HEK293T (cell line): Measurements from ENCODE around the gene EDN2.

Source experiments
- CTCF ChIA-PET: fragments of 350-600 bp; formaldehyde crosslinking; extraction: SDS; loops from one replicate; lab custom pipeline; 2021; ENCODE audit warnings: antibody characterized with exemption, inconsistent platforms; lab: Yijun Ruan, JAX
- POLR2A ChIA-PET: fragments of 350-600 bp; formaldehyde crosslinking; extraction: SDS; loops from one replicate; lab custom pipeline; 2020; ENCODE audit warnings: antibody characterized with exemption, inconsistent platforms; lab: Yijun Ruan, JAX
- DNase-seq: peaks from one replicate; pipeline ENCODE4 v3.0.0; 2012; ENCODE audit warnings: mixed read lengths; ENCODE audit errors: extremely low spot score
- ARNT ChIP-seq: fragments of 450-650 bp; IDR thresholded peaks from 2 replicates; pipeline ENCODE4 v1.6.1; 2017; ENCODE audit warnings: mild to moderate bottlenecking
- BHLHE40 ChIP-seq: fragments of 450-650 bp; IDR thresholded peaks from 2 replicates; pipeline ENCODE4 v1.6.1; 2016; ENCODE audit warnings: mild to moderate bottlenecking, moderate library complexity, borderline replicate concordance
- CTBP1 ChIP-seq: fragments of 450-650 bp; IDR thresholded peaks from 2 replicates; pipeline ENCODE4 v1.6.1; 2016; ENCODE audit warnings: borderline replicate concordance
- ELF4 ChIP-seq: fragments of 450-650 bp; IDR thresholded peaks from 2 replicates; pipeline ENCODE4 v1.6.1; 2017; ENCODE audit warnings: antibody characterized with exemption
- FOXA1 ChIP-seq: fragments of 450-650 bp; IDR thresholded peaks from 2 replicates; pipeline ENCODE4 v1.6.1; 2016; ENCODE audit warnings: mild to moderate bottlenecking
- FOXK2 ChIP-seq: fragments of 450-650 bp; IDR thresholded peaks from 2 replicates; pipeline ENCODE4 v1.6.1; 2016; ENCODE audit warnings: mild to moderate bottlenecking
- FOXM1 ChIP-seq: fragments of 450-650 bp; IDR thresholded peaks from 2 replicates; pipeline ENCODE4 v1.6.1; 2017; ENCODE audit warnings: mild to moderate bottlenecking, borderline replicate concordance
- HDGF ChIP-seq: fragments of 450-650 bp; IDR thresholded peaks from 2 replicates; pipeline ENCODE4 v1.6.1; 2017; ENCODE audit warnings: antibody characterized with exemption, borderline replicate concordance
- L3MBTL2 ChIP-seq: fragments of 450-650 bp; conservative IDR thresholded peaks from 2 replicates; pipeline ENCODE4 v1.6.1; 2016; ENCODE audit warnings: mild to moderate bottlenecking
- LEF1 ChIP-seq: fragments of 450-650 bp; IDR thresholded peaks from 2 replicates; pipeline ENCODE4 v1.6.1; 2017; ENCODE audit warnings: mild to moderate bottlenecking, borderline replicate concordance
- NFRKB ChIP-seq: fragments of 450-650 bp; IDR thresholded peaks from 2 replicates; pipeline ENCODE4 v1.6.1; 2016; ENCODE audit warnings: mild to moderate bottlenecking, moderate library complexity
- PKNOX1 ChIP-seq: fragments of 450-650 bp; IDR thresholded peaks from 2 replicates; pipeline ENCODE4 v1.6.1; 2016
- SP1 ChIP-seq: fragments of 450-650 bp; IDR thresholded peaks from 2 replicates; pipeline ENCODE4 v1.6.1; 2017
- SUZ12 ChIP-seq: fragments of 450-650 bp; IDR thresholded peaks from 2 replicates; pipeline ENCODE4 v1.6.1; 2016; ENCODE audit warnings: mild to moderate bottlenecking
- TARDBP ChIP-seq: fragments of 450-650 bp; IDR thresholded peaks from 2 replicates; pipeline ENCODE4 v1.6.1; 2016
- ZNF384 ChIP-seq: fragments of 450-650 bp; IDR thresholded peaks from 2 replicates; pipeline ENCODE4 v1.6.1; 2016

The EDN2 gene

GRCh38 chr1:41500781-41501518 is 16.5 kb upstream of the EDN2 start:
- ChIA-PET CTCF (no interaction called here), POLR2A (no interaction called here)
- no peak for TF ChIP-seq ARNT
- no peak for TF ChIP-seq L3MBTL2
- no peak for TF ChIP-seq FOXA1
- TF ChIP-seq SP1: no peak
- TF ChIP-seq CTBP1: no peak
- no peak for TF ChIP-seq FOXK2
- no peak for DNase-seq

GRCh38 chr1:41500378-41500777 is 15.9 kb upstream of the EDN2 start:
- CTCF ChIA-PET: no interaction called here
- DNase-seq: no peak
- TF ChIP-seq ELF4: no peak
- TF ChIP-seq PKNOX1: no peak
- TF ChIP-seq HDGF: no peak
- TF ChIP-seq BHLHE40: no peak
- no peak for TF ChIP-seq NFRKB
- TF ChIP-seq FOXA1: no peak
- no peak for TF ChIP-seq LEF1
- TF ChIP-seq FOXM1: no peak
- no peak for TF ChIP-seq ARNT
- no peak for TF ChIP-seq ZNF384
- no peak for TF ChIP-seq TARDBP
- no peak for TF ChIP-seq SUZ12
- TF ChIP-seq FOXK2: no peak
- TF ChIP-seq L3MBTL2: no peak
- no peak for TF ChIP-seq SP1
- no peak for TF ChIP-seq CTBP1
- POLR2A ChIA-PET: no interaction called here

GRCh38 chr1:41499591-41499990 is 15.1 kb upstream of the EDN2 start:
- POLR2A ChIA-PET: interaction anchor here (0.6 kb wide), 1 partner anchor 16 kb away, joined by 3 read pairs; no protein-coding TSS in a partner anchor
- TF ChIP-seq PKNOX1 (no peak), TARDBP (no peak), HDGF (no peak), ZNF384 (no peak), ARNT (no peak)
- CTCF ChIA-PET: interaction anchor here (1.0 kb wide), 1 partner anchor 16 kb away, joined by 5 read pairs; no protein-coding TSS in a partner anchor
- no peak for DNase-seq

GRCh38 chr1:41498804-41499203 is 14.3 kb upstream of the EDN2 start:
- ChIA-PET CTCF (interaction anchor here (1.0 kb wide), 1 partner anchor 17 kb away, joined by 5 read pairs; no protein-coding TSS in a partner anchor), POLR2A (interaction anchor here (1.4 kb wide), 1 partner anchor 17 kb away, joined by 3 read pairs; no protein-coding TSS in a partner anchor)
- no peak for TF ChIP-seq PKNOX1
- TF ChIP-seq ZNF384: no peak
- TF ChIP-seq L3MBTL2: no peak
- no peak for TF ChIP-seq SP1
- no peak for TF ChIP-seq LEF1
- DNase-seq: no peak

- ChIA-PET CTCF (interaction anchor here (0.7 kb wide), 1 partner anchor 477 kb away, joined by 3 read pairs; the partner anchor contains the start of gene SLFNL1), POLR2A (interaction anchor here (1.4 kb wide), 1 partner anchor 18 kb away, joined by 3 read pairs; no protein-coding TSS in a partner anchor)
- TF ChIP-seq L3MBTL2 (no peak), LEF1 (no peak), SUZ12 (no peak), PKNOX1 (no peak), ZNF384 (no peak), NFRKB (no peak), TARDBP (no peak), FOXM1 (no peak), ARNT (no peak), SP1 (no peak), CTBP1 (no peak), FOXA1 (no peak), FOXK2 (no peak), HDGF (no peak), ELF4 (no peak), BHLHE40 (no peak)
- no peak for DNase-seq
Measured at GRCh38 chr1:41498391-41498790, 13.9 kb upstream of the EDN2 start.

- ChIA-PET POLR2A (interaction anchor here (1.4 kb wide), 1 partner anchor 19 kb away, joined by 3 read pairs; no protein-coding TSS in a partner anchor), CTCF (interaction anchor here (0.7 kb wide), 1 partner anchor 476 kb away, joined by 3 read pairs; the partner anchor contains the start of gene SLFNL1)
- TF ChIP-seq FOXK2 (no peak), ELF4 (no peak), SP1 (no peak)
- DNase-seq: no peak
Measured at GRCh38 chr1:41497461-41498030, 13.1 kb upstream of the EDN2 start.
